ENCODE data around the gene MAFG. TPM values are rescaled to one million over a fixed set of nuclear protein-coding genes. Genes with fewer than 3 reads are reported as not detected.

The MAFG gene
- total RNA-seq, 2 experiments from 2014 or later, result 22.7 to 33.6 TPM

DNA sequence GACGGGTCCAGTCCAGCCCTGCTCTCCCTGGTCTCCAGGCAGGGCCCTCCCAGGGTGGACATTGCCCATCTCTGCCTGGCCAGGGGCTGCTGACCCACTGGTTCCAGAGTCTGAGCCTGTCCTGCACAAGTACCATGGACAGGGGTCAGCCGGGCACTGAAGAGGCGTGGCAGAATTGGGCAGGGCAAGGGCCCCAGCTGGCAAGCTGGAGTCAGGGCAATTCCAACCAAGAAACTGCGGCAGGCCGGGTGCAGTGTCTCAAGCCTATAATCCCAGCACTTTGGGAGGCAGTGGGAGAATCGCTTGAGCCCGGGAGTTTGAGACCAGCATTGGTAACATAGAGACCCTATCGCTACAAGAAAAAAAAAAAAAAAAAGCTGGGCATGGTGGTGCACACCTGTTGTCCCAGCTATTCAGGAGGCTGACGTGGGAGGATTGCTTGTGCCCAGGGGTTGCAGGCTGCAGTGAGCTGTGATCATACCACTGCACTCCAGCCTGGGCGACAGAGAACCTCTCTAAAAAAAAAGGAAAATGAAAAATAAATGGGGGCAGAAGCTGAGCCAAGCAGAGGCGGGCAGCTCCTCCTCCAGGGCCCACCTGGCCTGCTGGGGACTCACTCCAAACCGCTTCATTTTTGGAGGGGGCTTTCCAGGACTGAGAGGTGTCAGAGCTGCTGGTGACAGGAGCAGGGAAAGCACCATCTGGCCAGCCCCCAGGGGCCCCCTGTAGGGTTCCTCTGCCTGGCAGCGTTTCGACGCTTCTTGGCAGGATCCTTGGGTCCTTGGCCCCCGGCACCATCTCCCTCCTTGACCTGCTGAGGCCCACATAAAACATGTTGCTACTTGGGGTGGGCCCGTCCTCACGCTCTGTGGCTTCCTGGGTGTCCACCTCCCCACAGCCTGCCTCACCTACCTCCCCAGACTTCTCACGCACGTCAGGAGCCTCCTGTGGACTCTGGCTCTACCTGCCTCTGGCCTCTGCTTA lies 2.9 kb upstream of the MAFG start:
- DNase-seq (ENCODE audit: low spot score), result no peak
- intact Hi-C loops (cut with micrococcal nuclease; ENCODE audit: unreplicated experiment), result no loop called here
- TSS peak; percentile 62 for BruUV-seq (replicated peaks)
- no peak overlapping the region for H3K4me3 ChIP-seq (ENCODE audit: low read depth, low read length, poor library complexity, severe bottlenecking)
- POLR2A ChIA-PET, result interaction anchor here (0.7 kb wide), 1 partner anchor 235 kb away, joined by 3 read pairs; no protein-coding TSS in a partner anchor
- CTCF ChIA-PET (ENCODE audit: unreplicated experiment), result no interaction called here
- no peaks in the 10 kb centered on the region for H3K9me2 ChIP-seq (ENCODE audit: insufficient read depth, low read length)
- peaks cover 18% of the 10 kb centered on the region for H3K79me2 ChIP-seq (ENCODE audit: insufficient read depth, low read depth, low read length)
- no peaks in the 10 kb centered on the region for H3K9me3 ChIP-seq (ENCODE audit: low read length)
- no peak overlapping the region for H3K4me2 ChIP-seq (ENCODE audit: low read length)
- TF ChIP-seq, protein P1, sequence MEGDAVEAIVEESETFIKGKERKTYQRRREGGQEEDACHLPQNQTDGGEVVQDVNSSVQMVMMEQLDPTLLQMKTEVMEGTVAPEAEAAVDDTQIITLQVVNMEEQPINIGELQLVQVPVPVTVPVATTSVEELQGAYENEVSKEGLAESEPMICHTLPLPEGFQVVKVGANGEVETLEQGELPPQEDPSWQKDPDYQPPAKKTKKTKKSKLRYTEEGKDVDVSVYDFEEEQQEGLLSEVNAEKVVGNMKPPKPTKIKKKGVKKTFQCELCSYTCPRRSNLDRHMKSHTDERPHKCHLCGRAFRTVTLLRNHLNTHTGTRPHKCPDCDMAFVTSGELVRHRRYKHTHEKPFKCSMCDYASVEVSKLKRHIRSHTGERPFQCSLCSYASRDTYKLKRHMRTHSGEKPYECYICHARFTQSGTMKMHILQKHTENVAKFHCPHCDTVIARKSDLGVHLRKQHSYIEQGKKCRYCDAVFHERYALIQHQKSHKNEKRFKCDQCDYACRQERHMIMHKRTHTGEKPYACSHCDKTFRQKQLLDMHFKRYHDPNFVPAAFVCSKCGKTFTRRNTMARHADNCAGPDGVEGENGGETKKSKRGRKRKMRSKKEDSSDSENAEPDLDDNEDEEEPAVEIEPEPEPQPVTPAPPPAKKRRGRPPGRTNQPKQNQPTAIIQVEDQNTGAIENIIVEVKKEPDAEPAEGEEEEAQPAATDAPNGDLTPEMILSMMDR (conservative IDR thresholded peaks at IDR 0.05; ENCODE audit: low read length), result no peak
- TF ChIP-seq EZH2phosphoT487 (IDR thresholded peaks at IDR 0.05; ENCODE audit: borderline replicate concordance, low read depth, low read length), result no peak
- H3K4me1 ChIP-seq (ENCODE audit: insufficient read depth, low read length, poor library complexity, severe bottlenecking), result peaks cover 20% of the 10 kb centered on the region
- H4K20me1 ChIP-seq (ENCODE audit: insufficient read depth, low read length), result no peaks in the 10 kb centered on the region
- H3K27ac ChIP-seq (ENCODE audit: low read depth, low read length, poor library complexity, severe bottlenecking), result no peak overlapping the region
- peaks cover 26% of the 10 kb centered on the region for H3K36me3 ChIP-seq (ENCODE audit: insufficient read depth, low read length)
- H2AFZ ChIP-seq (ENCODE audit: low read length), result no peak overlapping the region

DNA sequence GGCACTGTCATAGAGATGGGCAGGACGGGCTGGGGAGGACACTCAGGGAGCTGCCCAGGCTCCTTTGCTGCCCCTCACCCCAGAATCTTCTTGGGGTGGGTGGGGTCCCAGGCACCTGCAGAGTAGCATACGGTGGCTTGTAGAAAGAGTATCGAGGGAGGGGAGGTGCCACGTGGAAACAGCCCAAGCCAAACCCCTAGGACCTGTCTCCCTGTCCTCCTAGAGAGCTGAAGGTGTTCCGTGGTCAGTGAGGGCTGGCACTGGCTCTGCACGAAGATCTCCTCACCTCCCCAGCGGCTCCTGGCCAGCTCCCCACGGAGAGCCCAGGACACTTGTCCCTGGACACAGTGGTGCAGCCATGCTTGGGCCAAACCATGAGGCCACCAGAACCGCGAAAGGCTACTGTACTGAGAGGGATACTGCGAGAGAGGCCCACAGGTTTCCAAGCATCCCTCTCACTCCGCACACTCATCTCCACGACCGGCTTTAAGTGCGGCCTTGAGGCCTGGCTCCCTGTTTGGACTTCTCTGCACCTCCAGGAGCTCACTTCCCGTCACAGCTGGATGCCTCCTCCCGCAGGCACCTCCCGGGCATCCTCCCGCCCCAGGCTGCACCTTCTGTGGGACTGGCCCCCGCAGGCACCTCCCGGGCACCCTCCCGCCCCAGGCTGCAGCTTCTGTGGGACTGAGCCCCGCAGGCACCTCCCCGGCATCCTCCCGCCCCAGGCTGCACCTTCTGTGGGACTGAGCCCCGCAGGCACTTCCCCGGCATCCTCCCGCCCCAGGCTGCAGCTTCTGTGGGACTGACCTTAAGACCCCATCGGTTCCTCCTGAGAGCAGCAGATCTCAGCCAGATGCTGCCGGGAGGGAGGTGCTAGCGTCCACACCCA lies 2.0 kb upstream of the MAFG start:
- H3K4me1 ChIP-seq (ENCODE audit: insufficient read depth, low read length, poor library complexity, severe bottlenecking), result peaks cover 28% of the 10 kb centered on the region
- peak overlapping the region; percentile 73 for H3K4me2 ChIP-seq (ENCODE audit: low read length)
- CTCF ChIA-PET (ENCODE audit: unreplicated experiment), result no interaction called here
- no TSS peak for BruUV-seq (replicated peaks)
- peaks cover 27% of the 10 kb centered on the region for H3K79me2 ChIP-seq (ENCODE audit: insufficient read depth, low read depth, low read length)
- peaks cover 17% of the 10 kb centered on the region; the same call in 1 of the 2 replicates for H3K36me3 ChIP-seq (ENCODE audit: insufficient read depth, low read length)
- POLR2A ChIA-PET, result interaction anchor here (0.7 kb wide), 2 partner anchors 12 to 236 kb away, joined by 3 read pairs; partner anchors contain the start of gene SIRT7
- no peak overlapping the region for H2AFZ ChIP-seq (ENCODE audit: low read length)
- H3K9me3 ChIP-seq (ENCODE audit: low read length), result no peaks in the 10 kb centered on the region
- H3K9me2 ChIP-seq (ENCODE audit: insufficient read depth, low read length), result no peaks in the 10 kb centered on the region
- no peak for DNase-seq (ENCODE audit: low spot score)
- TF ChIP-seq, protein P1 (conservative IDR thresholded peaks at IDR 0.05; ENCODE audit: low read length), result no peak
- no peak for TF ChIP-seq EZH2phosphoT487 (IDR thresholded peaks at IDR 0.05; ENCODE audit: borderline replicate concordance, low read depth, low read length)
- no peaks in the 10 kb centered on the region for H4K20me1 ChIP-seq (ENCODE audit: insufficient read depth, low read length)
- no peak overlapping the region for H3K4me3 ChIP-seq (ENCODE audit: low read depth, low read length, poor library complexity, severe bottlenecking)
- intact Hi-C loops (cut with micrococcal nuclease; ENCODE audit: unreplicated experiment), result no loop called here
- no peak overlapping the region for H3K27ac ChIP-seq (ENCODE audit: low read depth, low read length, poor library complexity, severe bottlenecking)

All from OCI-LY7 (cell line).